ENCODE data around the gene DCTN1.

The DCTN1 gene

DNA sequence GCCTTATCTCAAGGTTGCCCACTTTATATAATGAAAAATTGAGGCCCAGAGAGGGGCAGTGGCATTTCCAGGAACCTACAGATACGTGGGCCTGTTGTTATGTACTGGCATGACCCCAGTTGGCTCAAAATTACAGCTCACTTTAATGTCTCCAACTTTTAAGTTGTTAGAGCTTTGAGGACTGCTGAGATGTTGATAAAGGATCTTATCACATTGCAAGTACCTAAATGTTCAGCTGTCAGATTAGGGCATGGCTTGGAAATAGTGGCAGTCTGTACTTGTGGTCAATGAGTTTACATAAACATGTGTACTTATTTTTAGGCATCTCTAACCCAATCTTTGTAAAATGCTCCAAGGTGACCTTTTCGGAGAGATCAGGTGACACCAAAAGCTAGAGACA, 51.5 kb downstream of the DCTN1 start:
- no peak overlapping the region for H3K4me3 ChIP-seq (ENCODE audit: low read length)
- TF ChIP-seq, protein P1, sequence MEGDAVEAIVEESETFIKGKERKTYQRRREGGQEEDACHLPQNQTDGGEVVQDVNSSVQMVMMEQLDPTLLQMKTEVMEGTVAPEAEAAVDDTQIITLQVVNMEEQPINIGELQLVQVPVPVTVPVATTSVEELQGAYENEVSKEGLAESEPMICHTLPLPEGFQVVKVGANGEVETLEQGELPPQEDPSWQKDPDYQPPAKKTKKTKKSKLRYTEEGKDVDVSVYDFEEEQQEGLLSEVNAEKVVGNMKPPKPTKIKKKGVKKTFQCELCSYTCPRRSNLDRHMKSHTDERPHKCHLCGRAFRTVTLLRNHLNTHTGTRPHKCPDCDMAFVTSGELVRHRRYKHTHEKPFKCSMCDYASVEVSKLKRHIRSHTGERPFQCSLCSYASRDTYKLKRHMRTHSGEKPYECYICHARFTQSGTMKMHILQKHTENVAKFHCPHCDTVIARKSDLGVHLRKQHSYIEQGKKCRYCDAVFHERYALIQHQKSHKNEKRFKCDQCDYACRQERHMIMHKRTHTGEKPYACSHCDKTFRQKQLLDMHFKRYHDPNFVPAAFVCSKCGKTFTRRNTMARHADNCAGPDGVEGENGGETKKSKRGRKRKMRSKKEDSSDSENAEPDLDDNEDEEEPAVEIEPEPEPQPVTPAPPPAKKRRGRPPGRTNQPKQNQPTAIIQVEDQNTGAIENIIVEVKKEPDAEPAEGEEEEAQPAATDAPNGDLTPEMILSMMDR (IDR thresholded peaks at IDR 0.05; ENCODE audit: insufficient read depth, low read depth, low read length, missing control alignments), result no peak
- DNase-seq (ENCODE audit: low read depth), result no peak

DNA sequence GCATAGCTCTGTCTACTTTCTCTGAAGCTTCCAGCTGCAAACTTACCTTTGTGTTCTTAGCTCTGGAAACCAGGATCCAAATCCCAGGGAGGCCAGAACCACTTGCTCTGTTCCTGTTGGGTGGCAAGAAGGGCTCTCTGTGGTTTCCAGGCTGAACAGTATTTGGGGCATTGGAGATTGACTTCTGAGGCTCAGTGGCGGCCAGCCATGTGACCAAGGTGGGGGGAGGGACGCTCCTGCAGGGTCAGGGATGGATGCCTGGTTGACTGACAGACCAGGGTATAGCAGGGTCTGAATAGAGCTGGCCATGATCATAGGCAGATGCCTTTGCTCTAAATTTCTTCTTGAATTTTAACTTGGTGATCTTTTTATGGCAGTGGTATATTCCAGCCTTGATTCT, 52.0 kb downstream of the DCTN1 start:
- DNase-seq (ENCODE audit: low read depth), result no peak
- TF ChIP-seq, protein P1 (IDR thresholded peaks at IDR 0.05; ENCODE audit: insufficient read depth, low read depth, low read length, missing control alignments), result no peak
- no peak overlapping the region for H3K4me3 ChIP-seq (ENCODE audit: low read length)

DNA sequence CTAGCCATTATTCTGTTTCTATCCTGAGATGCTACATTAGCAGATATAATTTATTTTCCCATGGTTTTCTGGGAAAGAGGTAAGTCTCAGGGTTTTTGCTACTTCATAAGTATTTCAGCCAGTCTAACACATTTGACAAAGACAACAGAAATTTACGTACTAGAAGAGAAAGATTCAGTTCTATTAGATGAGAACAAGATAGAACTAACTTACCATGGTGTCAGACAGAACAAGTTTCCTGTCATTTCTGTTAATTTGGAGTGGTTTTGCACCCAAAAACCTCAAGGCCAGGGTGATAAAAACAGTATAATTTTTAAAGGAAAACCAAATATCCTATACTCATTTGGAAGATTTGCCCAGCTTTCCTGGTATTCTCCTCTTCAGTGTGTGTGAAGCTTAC, 52.5 kb downstream of the DCTN1 start:
- no peak for DNase-seq (ENCODE audit: low read depth)
- TF ChIP-seq, protein P1 (IDR thresholded peaks at IDR 0.05; ENCODE audit: insufficient read depth, low read depth, low read length, missing control alignments), result no peak

DNA sequence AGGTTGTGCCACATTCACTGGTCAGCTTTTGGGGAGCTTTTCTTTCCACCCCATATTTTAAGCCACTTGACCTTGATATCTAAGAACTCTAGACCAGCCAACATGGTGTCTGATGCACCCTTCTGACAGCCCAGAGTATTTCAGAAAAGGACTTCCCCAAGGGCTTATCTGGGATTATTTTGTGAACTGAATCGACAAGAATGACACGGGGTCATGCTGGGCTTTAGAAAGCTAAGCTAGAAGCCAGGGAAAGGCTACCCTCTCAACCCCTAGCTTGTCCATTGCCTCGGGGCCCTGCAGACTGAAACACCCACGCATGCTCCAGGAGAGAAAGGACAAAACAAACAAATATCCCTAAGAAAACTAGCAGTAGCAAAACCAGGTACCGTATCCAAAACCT, 52.9 kb downstream of the DCTN1 start:
- no peak overlapping the region for H3K4me3 ChIP-seq (ENCODE audit: low read length)
- TF ChIP-seq, protein P1 (IDR thresholded peaks at IDR 0.05; ENCODE audit: insufficient read depth, low read depth, low read length, missing control alignments), result no peak
- DNase-seq (ENCODE audit: low read depth), result no peak

More for the DNA sequence above, 52.5 kb downstream of the DCTN1 start:
- H3K4me3 ChIP-seq (ENCODE audit: low read length), result no peak overlapping the region

DNA sequence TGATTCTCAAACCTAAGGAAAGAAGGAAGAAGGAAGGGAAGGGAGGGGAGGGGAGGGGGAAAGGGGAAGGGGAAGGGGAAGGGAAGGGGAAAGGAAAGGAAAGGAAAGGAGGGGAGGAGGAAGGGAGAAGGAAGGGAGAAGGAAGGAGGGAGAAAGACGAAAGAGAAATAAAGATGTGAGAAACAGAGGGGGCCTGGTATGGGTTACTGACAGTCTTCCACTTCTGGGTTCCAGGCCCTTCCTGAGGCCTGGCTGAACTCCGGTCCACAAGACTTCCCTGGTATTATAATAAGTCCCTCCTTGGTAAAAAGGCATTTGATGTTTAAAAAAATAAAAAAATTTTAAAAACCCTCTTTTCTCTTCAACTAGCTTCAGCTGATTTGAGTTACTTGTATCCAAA, 54.3 kb downstream of the DCTN1 start:
- no peak overlapping the region for H3K4me3 ChIP-seq (ENCODE audit: low read length)
- TF ChIP-seq, protein P1 (IDR thresholded peaks at IDR 0.05; ENCODE audit: insufficient read depth, low read depth, low read length, missing control alignments), result no peak
- DNase-seq (ENCODE audit: low read depth), result no peak

DNA sequence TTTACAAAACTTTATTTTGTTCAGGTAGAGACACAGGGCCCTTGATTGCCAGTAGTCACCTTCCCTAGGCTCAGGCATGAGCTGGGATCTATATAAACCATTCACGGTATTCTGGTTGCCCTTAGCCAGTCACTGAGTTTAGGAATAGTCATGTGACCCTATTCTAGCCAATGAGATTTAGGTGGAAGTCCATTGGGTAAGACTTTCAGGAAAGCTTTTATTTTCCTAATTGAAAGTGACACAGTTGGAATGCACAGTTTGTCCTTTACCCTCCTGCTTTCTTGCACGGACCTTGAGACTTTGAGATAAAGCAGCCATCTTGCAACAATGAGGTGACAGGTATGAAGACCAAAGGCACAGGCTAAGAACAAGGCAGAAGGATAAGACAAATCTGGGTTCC, 58.4 kb downstream of the DCTN1 start:
- H3K4me3 ChIP-seq (ENCODE audit: low read length), result no peak overlapping the region
- no peak for DNase-seq (ENCODE audit: low read depth)
- TF ChIP-seq, protein P1 (IDR thresholded peaks at IDR 0.05; ENCODE audit: insufficient read depth, low read depth, low read length, missing control alignments), result no peak

DNA sequence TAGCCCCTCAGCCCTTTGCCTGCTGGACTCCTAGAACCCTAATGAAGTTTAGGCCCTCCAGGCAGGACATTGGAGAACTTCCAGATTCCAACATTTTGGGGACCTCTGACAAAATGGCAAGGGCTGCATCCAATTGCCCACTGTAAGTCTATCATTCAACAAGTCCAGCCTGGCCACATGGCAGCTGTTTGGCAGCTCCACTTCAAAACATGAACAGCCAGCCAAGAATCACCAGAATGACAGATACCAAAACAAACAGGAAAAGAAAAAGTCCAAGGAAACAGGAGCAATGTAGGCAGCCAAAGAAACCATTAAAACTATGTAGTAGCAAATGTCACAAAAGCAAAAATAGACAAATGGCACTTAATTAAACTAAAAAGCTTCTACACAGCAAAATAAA, 62.4 kb downstream of the DCTN1 start:
- DNase-seq (ENCODE audit: low read depth), result no peak
- H3K4me3 ChIP-seq (ENCODE audit: low read length), result no peak overlapping the region
- TF ChIP-seq, protein P1 (IDR thresholded peaks at IDR 0.05; ENCODE audit: insufficient read depth, low read depth, low read length, missing control alignments), result no peak

Data from epithelial cell of esophagus (primary cell).